Gastrocnemius medialis (tissue), 4 donors: ENCODE results near the gene CALML5. TPM values are rescaled to one million over a fixed set of nuclear protein-coding genes. Genes with fewer than 3 reads are reported as not detected.

Experiments used
- ATAC-seq, 2 donors: fragments of 150-250 bp; one replicate each; pipeline ENCODE4 v1.9.1; 2016
- DNase-seq, 2 donors: peaks; one replicate each; pipeline ENCODE4 v3.0.0-alpha.2; 2019
- H3K27ac ChIP-seq, 4 donors: fragments of 200-600 bp; sonication (generic); 1 replicate in 1 of 4; 2 replicates in 3 of 4; pipeline ENCODE4 v1.5.1; 2016 to 2018; ENCODE audit warnings: mild to moderate bottlenecking in 2 of 4, moderate library complexity in 1 of 4
- H3K27me3 ChIP-seq, 3 donors: fragments of 200-600 bp; sonication (generic) in 2 of 3; 1 replicate in 1 of 3; 2 replicates in 2 of 3; pipeline versions ENCODE4 v1.5.1 to v1.6.0; 2016 to 2019; ENCODE audit warnings: mild to moderate bottlenecking in 1 of 3, moderate library complexity in 1 of 3
- H3K36me3 ChIP-seq, 2 donors: fragments of 200-600 bp; sonication (generic) in 1 of 2; one replicate each; pipeline ENCODE4 v1.5.1; 2017 to 2018
- H3K4me1 ChIP-seq, 2 donors: fragments of 200-600 bp; sonication (generic) in 1 of 2; one replicate each; pipeline ENCODE4 v1.5.1; 2016 to 2017; ENCODE audit warnings: mild to moderate bottlenecking in 2 of 2
- H3K4me3 ChIP-seq, 4 donors: fragments of 200-600 bp; sonication (generic) in 3 of 4; 1 replicate in 1 of 4; 2 replicates in 3 of 4; pipeline ENCODE4 v1.5.1; 2016 to 2019; ENCODE audit warnings: mild to moderate bottlenecking in 2 of 4
- H3K9me3 ChIP-seq, 3 donors: fragments of 200-600 bp; sonication (generic) in 2 of 3; 1 replicate in 1 of 3; 2 replicates in 2 of 3; pipeline ENCODE4 v1.5.1; 2016 to 2019
- CTCF ChIP-seq, 5 experiments: fragments of 450-650 bp in 3 of 5; fragments of 200-600 bp in 2 of 5; sonication (generic) in 2 of 5; IDR thresholded peaks in 4 of 5; conservative IDR thresholded peaks in 1 of 5; 1 replicate in 4 of 5; 2 replicates in 1 of 5; pipeline ENCODE4 v1.5.1; 2016 to 2019; ENCODE audit warnings: antibody characterized with exemption in 5 of 5, mild to moderate bottlenecking in 3 of 5, moderate library complexity in 3 of 5
- POLR2A ChIP-seq, 2 donors: fragments of 450-650 bp; IDR thresholded peaks; one replicate each; pipeline ENCODE4 v1.6.1; 2017; ENCODE audit warnings: antibody characterized with exemption in 2 of 2, mild to moderate bottlenecking in 2 of 2, moderate library complexity in 2 of 2
- in situ Hi-C, 4 donors: fragments of 200-750 bp; cut with MboI; loops; one replicate each; pipeline versions ENCODE4 v1.15.0 to v1.8.0; 2017; ENCODE audit warnings: low sequenced_read_pairs in 4 of 4
- intact Hi-C: fragments of 100-400 bp; cut with DNase I; formaldehyde crosslinking; loops from one replicate; pipeline ENCODE4 v1.15.1; 2023; ENCODE audit warnings: low total_unique reads
- total RNA-seq, 4 donors: library from RNA; depleted of rRNA; stranded (reverse); fragments of >200 nt; gene quantifications; one replicate each; pipeline versions ENCODE4 v1.1.0 to v1.2.3, GENCODE V29; 2016

CALML5 gene
- total RNA-seq, 4 donors from 2014 or later, result not detected

- DNase-seq, result no peak
- Histone ChIP-seq H3K27ac (no peak overlapping the region), H3K4me3 (no peak overlapping the region), H3K36me3 (no peaks in the 10 kb centered on the region), H3K9me3 (no peaks in the 10 kb centered on the region), H3K4me1 (no peaks in the 10 kb centered on the region), H3K27me3 (no peaks in the 10 kb centered on the region)
- ATAC-seq, result no peak
- intact Hi-C loops, result no loop called here
- no peak for TF ChIP-seq POLR2A (IDR thresholded peaks at IDR 0.05)
- TF ChIP-seq CTCF (IDR thresholded peaks at IDR 0.05 in 4 of 5, conservative IDR thresholded peaks at IDR 0.05 in 1 of 5), result no peak
- in situ Hi-C loops, result no loop called here
Measured at GRCh38 chr10:5470062-5470751, 29.2 kb downstream of the CALML5 start.

- in situ Hi-C loops (no loop called here), intact Hi-C loops (no loop called here)
- Histone ChIP-seq H3K36me3 (no peaks in the 10 kb centered on the region), H3K27ac (no peak overlapping the region), H3K4me3 (no peak overlapping the region), H3K27me3 (no peaks in the 10 kb centered on the region), H3K4me1 (no peaks in the 10 kb centered on the region), H3K9me3 (no peaks in the 10 kb centered on the region)
- ATAC-seq (no peak), DNase-seq (no peak)
- TF ChIP-seq CTCF (IDR thresholded peaks at IDR 0.05 in 4 of 5, conservative IDR thresholded peaks at IDR 0.05 in 1 of 5) (no peak), POLR2A (IDR thresholded peaks at IDR 0.05) (no peak)
Measured at GRCh38 chr10:5469353-5470061, 29.9 kb downstream of the CALML5 start.

- in situ Hi-C loops (no loop called here), intact Hi-C loops (no loop called here)
- Histone ChIP-seq H3K9me3 (no peaks in the 10 kb centered on the region), H3K4me1 (no peaks in the 10 kb centered on the region), H3K4me3 (no peak overlapping the region), H3K27ac (no peak overlapping the region), H3K27me3 (no peaks in the 10 kb centered on the region), H3K36me3 (no peaks in the 10 kb centered on the region)
- no peak for ATAC-seq
- no peak for DNase-seq
- no peak for TF ChIP-seq CTCF (IDR thresholded peaks at IDR 0.05 in 4 of 5, conservative IDR thresholded peaks at IDR 0.05 in 1 of 5)
- no peak for TF ChIP-seq POLR2A (IDR thresholded peaks at IDR 0.05)
Measured at GRCh38 chr10:5468262-5469106, 30.9 kb downstream of the CALML5 start.

- intact Hi-C loops, result no loop called here
Measured at GRCh38 chr10:5467634-5468255, 31.6 kb downstream of the CALML5 start.

More at GRCh38 chr10:5467634-5468255, 31.6 kb downstream of the CALML5 start:
- no peaks in the 10 kb centered on the region for H3K4me1 ChIP-seq
- in situ Hi-C loops, result no loop called here
- no peak for DNase-seq
- H3K27ac ChIP-seq, result no peak overlapping the region
- TF ChIP-seq POLR2A (IDR thresholded peaks at IDR 0.05), result no peak
- TF ChIP-seq CTCF (IDR thresholded peaks at IDR 0.05 in 4 of 5, conservative IDR thresholded peaks at IDR 0.05 in 1 of 5), result no peak
- no peak for ATAC-seq
- H3K4me3 ChIP-seq, result no peak overlapping the region
- H3K36me3 ChIP-seq, result no peaks in the 10 kb centered on the region
- H3K27me3 ChIP-seq, result no peaks in the 10 kb centered on the region
- no peaks in the 10 kb centered on the region for H3K9me3 ChIP-seq
